GM12801 (cell line): ENCODE results near the gene OR10A3.

ENCODE experiments used
- CTCF ChIP-seq: IDR thresholded peaks from one replicate; pipeline ENCODE4 v1.5.1; 2011; ENCODE audit warnings: control low read depth; ENCODE audit not compliant: insufficient read length; ENCODE audit errors: extremely low read depth

The OR10A3 gene

GRCh38 chr11:7941608-7942007 lies at the start of gene OR10A3:
Gene OR10A3 (minus strand): TSS chr11:7941708. CDS start chr11:7939520, 2,188 bp downstream.
- no peak for TF ChIP-seq CTCF

GRCh38 chr11:7986768-7987559 lies 45.5 kb upstream of the OR10A3 start, which contains the start of gene EIF3F:
Gene EIF3F (plus strand): TSS chr11:7987337. CDS start chr11:7987353, 16 bp downstream.
- TF ChIP-seq CTCF, result no peak

- TF ChIP-seq CTCF, result no peak
These were observed 42.5 kb upstream of the OR10A3 start for GRCh38 chr11:7983832-7984590.

- no peak for TF ChIP-seq CTCF
These were observed 41.1 kb upstream of the OR10A3 start for GRCh38 chr11:7982582-7983119.

- no peak for TF ChIP-seq CTCF
These were observed 40.2 kb upstream of the OR10A3 start for GRCh38 chr11:7981619-7982157.

GRCh38 chr11:7977232-7977917 lies 35.9 kb upstream of the OR10A3 start:
- TF ChIP-seq CTCF, result no peak
